HG03432 (cell line): ENCODE results near the gene TTC29.

Experiments used
- ATAC-seq: cut with Tn5 transposase; IDR thresholded peaks from one replicate; pipeline ENCODE4 v1.9.1; 2021; ENCODE audit warnings: mild to moderate bottlenecking, moderate library complexity; ENCODE audit not compliant: unreplicated experiment

Gene TTC29, protein sequence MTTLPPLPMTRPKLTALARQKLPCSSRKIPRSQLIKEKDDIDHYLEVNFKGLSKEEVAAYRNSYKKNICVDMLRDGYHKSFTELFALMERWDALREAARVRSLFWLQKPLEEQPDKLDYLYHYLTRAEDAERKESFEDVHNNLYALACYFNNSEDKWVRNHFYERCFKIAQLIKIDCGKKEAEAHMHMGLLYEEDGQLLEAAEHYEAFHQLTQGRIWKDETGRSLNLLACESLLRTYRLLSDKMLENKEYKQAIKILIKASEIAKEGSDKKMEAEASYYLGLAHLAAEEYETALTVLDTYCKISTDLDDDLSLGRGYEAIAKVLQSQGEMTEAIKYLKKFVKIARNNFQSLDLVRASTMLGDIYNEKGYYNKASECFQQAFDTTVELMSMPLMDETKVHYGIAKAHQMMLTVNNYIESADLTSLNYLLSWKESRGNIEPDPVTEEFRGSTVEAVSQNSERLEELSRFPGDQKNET

GRCh38 chr4:146945556-146946374, at the start of gene TTC29:
Gene TTC29, minus strand, starts transcription at chr4:146945864. Its CDS starts 5,969 bp downstream, at chr4:146939895.
- ATAC-seq, result peak; percentile 100

- ATAC-seq, result no peak
Measured at GRCh38 chr4:146981651-146982050, 36.0 kb upstream of the TTC29 start.

- ATAC-seq, result no peak
Measured at GRCh38 chr4:146978641-146979040, 33.0 kb upstream of the TTC29 start.

DNA sequence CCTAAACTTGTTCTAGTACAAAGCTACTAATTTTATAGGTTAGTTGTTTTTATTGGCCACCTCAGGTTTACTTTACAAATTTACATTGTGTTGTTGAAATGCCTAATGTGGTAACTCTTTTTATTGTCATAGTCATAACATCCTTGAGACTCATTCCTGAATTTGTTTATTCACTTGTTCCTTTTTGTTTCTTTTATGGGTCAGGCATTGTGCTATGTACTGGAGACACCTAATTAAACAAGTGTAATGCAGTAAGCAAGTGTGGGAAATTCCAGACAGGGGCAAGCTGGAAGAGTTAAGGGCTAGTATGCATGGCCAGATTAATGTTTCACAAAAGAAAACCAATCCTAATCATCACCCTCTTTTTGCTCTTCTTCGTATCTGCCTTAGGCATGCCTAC, 30.5 kb upstream of the TTC29 start:
- no peak for ATAC-seq

DNA sequence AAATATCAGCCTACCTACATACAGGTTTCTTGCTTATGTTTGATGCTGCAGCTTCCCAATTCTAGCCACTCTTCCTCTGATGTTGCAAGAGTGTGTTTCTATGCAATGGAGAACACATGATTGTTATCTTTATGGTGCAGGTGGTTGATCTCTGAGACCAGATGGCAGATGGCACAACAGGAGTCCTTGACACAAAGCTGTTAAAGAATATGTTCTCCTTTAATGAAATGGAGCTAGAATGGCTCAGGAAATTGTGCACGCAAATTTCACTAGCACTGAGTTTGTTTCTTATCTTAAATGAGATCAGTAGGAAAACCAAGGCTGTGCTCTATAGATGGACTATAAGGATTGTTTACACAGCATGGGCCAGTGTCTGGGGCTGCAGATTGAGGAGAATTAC, 29.9 kb upstream of the TTC29 start:
- ATAC-seq, result no peak

DNA sequence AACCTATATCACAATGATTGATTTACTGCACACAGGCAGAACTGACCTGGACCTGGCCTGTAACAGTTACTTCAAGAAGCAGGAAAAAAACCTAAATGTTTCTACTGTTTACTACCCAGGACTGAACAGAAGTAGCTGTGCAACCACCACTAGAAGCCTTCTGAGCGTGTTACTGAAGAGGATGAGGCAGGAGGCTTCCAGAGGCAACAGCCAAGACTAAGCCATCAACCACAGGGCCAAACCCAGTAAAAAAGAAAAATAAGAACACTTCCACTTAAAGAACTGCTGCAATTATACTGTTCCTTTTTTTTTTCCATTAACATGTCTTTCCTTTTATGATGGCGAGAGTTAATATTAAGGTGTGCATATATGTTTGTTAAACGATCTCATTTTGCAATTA, 29.4 kb upstream of the TTC29 start:
- no peak for ATAC-seq

DNA sequence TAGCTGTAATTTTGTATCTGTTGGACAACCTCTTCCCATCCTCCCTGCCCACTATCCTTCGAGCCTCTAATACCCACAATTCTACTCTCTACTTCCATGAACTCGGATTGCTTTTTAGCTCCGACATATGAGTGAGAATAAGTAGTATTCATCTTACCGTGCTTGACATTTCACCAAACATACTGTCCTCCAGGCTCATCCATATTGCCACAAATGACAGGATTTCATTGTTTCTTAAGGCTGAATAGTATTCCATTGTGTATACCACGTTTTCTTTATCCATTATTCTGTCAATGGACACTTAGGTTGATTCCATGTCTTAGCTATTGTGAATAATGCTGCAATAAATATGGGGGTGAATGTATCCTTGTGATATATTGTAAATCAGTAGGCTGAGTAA, 26.4 kb upstream of the TTC29 start:
- no peak for ATAC-seq

GRCh38 chr4:146969126-146969525, 23.5 kb upstream of the TTC29 start:
- no peak for ATAC-seq

DNA sequence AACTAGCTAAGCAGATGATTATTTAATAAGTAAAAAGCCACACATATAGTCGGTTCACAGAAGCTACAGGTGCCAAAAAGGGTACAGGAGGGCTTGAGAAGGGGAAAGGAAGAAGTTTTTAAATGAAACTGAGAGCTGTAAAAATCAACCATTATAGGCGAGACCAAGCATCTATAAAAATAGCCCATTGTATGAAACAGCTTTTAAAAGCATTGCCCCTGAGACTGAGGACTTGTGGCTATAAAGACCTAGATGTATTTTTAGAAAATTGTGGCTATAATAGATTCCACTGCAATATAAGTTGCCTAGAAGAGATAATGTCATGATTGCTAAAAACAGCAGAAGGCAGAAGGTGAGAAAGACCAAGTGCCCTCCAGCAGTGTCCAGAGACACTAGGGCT, 15.0 kb upstream of the TTC29 start:
- peak; percentile 53 for ATAC-seq

- ATAC-seq, result no peak
Measured at GRCh38 chr4:146959692-146960091, 14.0 kb upstream of the TTC29 start.

DNA sequence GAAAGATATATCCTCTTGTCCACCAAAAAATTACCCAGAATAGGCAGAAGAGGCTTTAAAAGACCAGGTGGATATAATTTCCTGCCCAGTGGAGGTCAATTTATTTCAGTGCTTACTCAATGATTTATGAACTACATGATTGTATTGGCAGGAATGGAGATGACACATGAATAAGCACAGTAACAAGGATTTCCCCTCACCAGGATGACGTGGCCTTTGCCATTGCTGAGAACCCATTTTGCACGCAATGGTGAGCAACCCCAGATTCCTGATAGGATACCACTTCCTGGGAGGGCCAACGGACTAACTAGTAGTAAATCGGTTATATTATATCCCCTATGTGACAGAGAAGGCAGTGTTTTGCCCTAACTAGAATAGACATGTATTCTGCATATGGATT, 11.6 kb upstream of the TTC29 start:
- ATAC-seq, result no peak

DNA sequence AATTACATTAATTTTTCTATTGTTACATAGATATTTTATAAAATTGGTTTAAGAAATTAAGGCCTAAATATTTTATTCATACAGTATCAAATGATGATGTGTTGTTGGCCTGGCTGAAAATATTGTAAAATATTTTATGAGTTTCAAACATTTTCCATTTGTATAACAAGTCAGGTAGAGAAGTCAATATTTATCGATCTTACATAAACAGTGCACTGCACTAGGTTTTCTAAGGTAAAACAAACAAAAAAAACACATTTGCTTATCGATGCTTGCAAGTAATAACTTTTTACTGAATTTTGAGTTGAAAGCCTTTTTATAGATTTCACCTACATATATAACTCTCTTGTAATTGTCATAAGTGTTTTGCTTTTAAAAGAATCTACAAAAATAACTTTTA, 7.2 kb upstream of the TTC29 start:
- ATAC-seq, result no peak

GRCh38 chr4:146949559-146949958, 3.9 kb upstream of the TTC29 start:
- no peak for ATAC-seq

GRCh38 chr4:146943691-146944375, 1.8 kb downstream of the TTC29 start:
- ATAC-seq, result no peak

- no peak for ATAC-seq
Measured at GRCh38 chr4:146932116-146932515, 13.5 kb downstream of the TTC29 start.

GRCh38 chr4:146930673-146931072, 15.0 kb downstream of the TTC29 start:
- ATAC-seq, result no peak

- no peak for ATAC-seq
Measured at GRCh38 chr4:146927695-146928094, 18.0 kb downstream of the TTC29 start.

GRCh38 chr4:146916479-146917076, 29.1 kb downstream of the TTC29 start:
- peak; percentile 65 for ATAC-seq

DNA sequence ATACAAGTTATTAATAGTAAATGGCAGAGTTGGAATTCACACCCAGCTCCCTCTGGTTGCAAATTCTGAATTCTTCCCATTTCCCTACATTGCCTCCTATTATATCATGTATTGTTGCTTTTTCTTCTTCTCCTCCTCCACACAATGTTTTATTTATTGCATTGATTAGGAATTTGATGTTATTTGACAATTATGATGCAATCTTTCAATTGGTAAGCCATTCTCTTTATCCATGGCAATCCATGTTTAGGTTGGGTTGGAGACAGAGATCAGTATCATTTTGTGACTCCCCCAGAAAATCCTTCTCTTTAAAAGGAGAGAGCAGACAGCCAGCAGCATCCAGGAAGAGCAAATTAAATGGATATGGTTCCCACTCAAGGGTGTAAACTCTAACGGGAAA, 30.5 kb downstream of the TTC29 start:
- ATAC-seq, result no peak

GRCh38 chr4:146900295-146900694, 45.4 kb downstream of the TTC29 start:
- ATAC-seq, result no peak

GRCh38 chr4:146890301-146890700, 55.4 kb downstream of the TTC29 start:
- no peak for ATAC-seq
